HFFc6 (cell line): ENCODE data around the gene ELK4. TPM values are rescaled to one million over a fixed set of nuclear protein-coding genes. Genes with fewer than 3 reads are reported as not detected.

Experiments used
- DNase-seq: peaks from one replicate; pipeline ENCODE4 v3.0.0-alpha.2; 2018
- H3K27ac Mint-ChIP-seq: 2 replicates; pipeline ENCODE4 v1.8.0; 2020; ENCODE audit warnings: mild to moderate bottlenecking, mixed read lengths
- H3K27me3 Mint-ChIP-seq: 2 replicates; pipeline ENCODE4 v1.8.0; 2021; ENCODE audit warnings: mild to moderate bottlenecking, moderate library complexity, mixed read lengths; ENCODE audit not compliant: insufficient read depth
- H3K36me3 Mint-ChIP-seq: 2 replicates; pipeline ENCODE4 v1.8.0; 2021; ENCODE audit warnings: low read depth, mixed read lengths
- H3K4me1 Mint-ChIP-seq: 2 replicates; pipeline ENCODE4 v1.8.0; 2020; ENCODE audit warnings: low read depth, mixed read lengths
- H3K4me3 Mint-ChIP-seq: 2 replicates; pipeline ENCODE4 v1.8.0; 2020; ENCODE audit warnings: mild to moderate bottlenecking, moderate library complexity, mixed read lengths
- H3K9me3 Mint-ChIP-seq: 2 replicates; pipeline ENCODE4 v1.8.0; 2020; ENCODE audit warnings: mild to moderate bottlenecking, mixed read lengths
- CTCF ChIP-seq: fragments of 200-600 bp; sonication (generic); IDR thresholded peaks from 2 replicates; pipeline ENCODE4 v1.5.0; 2021; ENCODE audit warnings: antibody characterized with exemption, mild to moderate bottlenecking
- total RNA-seq, 6 experiments: library from RNA; stranded (reverse); fragmentation: NEBNext Ultra II Directional; extraction: Animal tissue kit (Norgen Biotek cat#: 25700); gene quantifications; 2 replicates in 1 of 6; 3 replicates in 5 of 6; pipeline ENCODE4 v1.2.3, GENCODE V29; 2021

The ELK4 gene
- total RNA-seq, 6 experiments from 2014 or later = 32.9 to 37.6 (median 35.6) TPM

GRCh38 chr1:205667909-205668643, 36.3 kb upstream of the ELK4 start:
- no peak for DNase-seq
- TF ChIP-seq CTCF = no peak
- H3K27ac Mint-ChIP-seq = no peak overlapping the region
- H3K4me3 Mint-ChIP-seq = no peak overlapping the region
- H3K27me3 Mint-ChIP-seq = peaks cover 8% of the 10 kb centered on the region; the same call in 1 of the 2 replicates
- no peaks in the 10 kb centered on the region for H3K9me3 Mint-ChIP-seq
- H3K4me1 Mint-ChIP-seq = peaks cover 10% of the 10 kb centered on the region
- H3K36me3 Mint-ChIP-seq = no peaks in the 10 kb centered on the region

GRCh38 chr1:205666372-205667166, 34.8 kb upstream of the ELK4 start:
- H3K36me3 Mint-ChIP-seq = no peaks in the 10 kb centered on the region
- DNase-seq = no peak

GRCh38 chr1:205665201-205666045, 33.6 kb upstream of the ELK4 start:
- Mint-ChIP-seq H3K27me3 (peaks cover 10% of the 10 kb centered on the region; the same call in 1 of the 2 replicates), H3K4me3 (no peak overlapping the region), H3K9me3 (no peaks in the 10 kb centered on the region), H3K36me3 (no peaks in the 10 kb centered on the region), H3K4me1 (peaks cover 5% of the 10 kb centered on the region), H3K27ac (no peak overlapping the region)
- DNase-seq = no peak
- TF ChIP-seq CTCF = no peak

More at GRCh38 chr1:205666372-205667166, 34.8 kb upstream of the ELK4 start:
- Mint-ChIP-seq H3K27ac (no peak overlapping the region), H3K27me3 (peaks cover 10% of the 10 kb centered on the region; the same call in 1 of the 2 replicates), H3K4me3 (no peak overlapping the region), H3K4me1 (peaks cover 5% of the 10 kb centered on the region), H3K9me3 (no peaks in the 10 kb centered on the region)
- TF ChIP-seq CTCF = no peak

- no peak for DNase-seq
- Mint-ChIP-seq H3K27me3 (peaks cover 10% of the 10 kb centered on the region; the same call in 1 of the 2 replicates), H3K36me3 (no peaks in the 10 kb centered on the region), H3K27ac (no peak overlapping the region), H3K4me3 (no peak overlapping the region), H3K9me3 (no peaks in the 10 kb centered on the region), H3K4me1 (peaks cover 5% of the 10 kb centered on the region)
- TF ChIP-seq CTCF = no peak
Measured at GRCh38 chr1:205664399-205665017, 32.7 kb upstream of the ELK4 start.
